GM12878 (cell line): ENCODE results near the gene INVS. TPM values are rescaled to one million over a fixed set of nuclear protein-coding genes. Genes with fewer than 3 reads are reported as not detected.

Experiments
- ATAC-seq: fragments of 200-7000 bp; cut with Tn5 transposase; 3 replicates; pipeline ENCODE4 v1.9.1; 2020; ENCODE audit warnings: mild to moderate bottlenecking, moderate library complexity
- BruUV-seq: library from RNA; stranded (reverse); fragments of 400-500 nt; replicated peaks from 2 replicates; lab custom pipeline; 2021; lab: Mats Ljungman, UMichigan
- CTCF ChIA-PET: fragments of 300-600 bp; sonication (Branson Sonifier 250); formaldehyde crosslinking; extraction: SDS; loops from one replicate; lab custom pipeline; 2021; ENCODE audit warnings: inconsistent platforms; lab: Yijun Ruan, JAX
- POLR2A ChIA-PET: fragments of 350-600 bp; formaldehyde crosslinking; extraction: SDS; loops from one replicate; lab custom pipeline; 2021; ENCODE audit warnings: inconsistent platforms; lab: Charles Lee
- RAD21 ChIA-PET: fragments of 300-600 bp; sonication (Branson Sonifier 250); formaldehyde crosslinking; loops from one replicate; lab custom pipeline; 2023; ENCODE audit warnings: antibody characterized with exemption; ENCODE audit not compliant: unreplicated experiment; lab: Charles Lee
- SMC1A ChIA-PET: fragments of 300-600 bp; sonication (Branson Sonifier 250); formaldehyde crosslinking; loops from one replicate; lab custom pipeline; 2023; ENCODE audit not compliant: unreplicated experiment, uncharacterized antibody; lab: Charles Lee
- DNase-seq: peaks from one replicate; pipeline ENCODE4 v3.0.0-alpha.2; 2011; ENCODE audit warnings: low read depth, low spot score
- FAIRE-seq: peaks from 3 replicates; lab custom pipeline; 2011; peaks lifted over from hg19 to GRCh38; lab: Jason Lieb, UNC
- H2AFZ ChIP-seq: 2 replicates; pipeline ENCODE4 v1.6.0; 2011; ENCODE audit warnings: low read depth, low read length, control low read depth; ENCODE audit not compliant: control insufficient read depth
- H3K27ac ChIP-seq: 2 replicates; pipeline ENCODE4 v1.5.1; 2011; ENCODE audit warnings: control low read depth; ENCODE audit not compliant: control insufficient read depth, insufficient read depth
- H3K27me3 ChIP-seq, 2 experiments: replicated peaks in 1 of 2; 2 replicates each; pipeline versions ENCODE4 v1.6.0 to v1.6.1; 2011; ENCODE audit warnings: low read length in 1 of 2; ENCODE audit not compliant: control insufficient read depth in 2 of 2, insufficient read depth in 2 of 2
- H3K36me3 ChIP-seq, 2 experiments: 2 replicates each; pipeline ENCODE4 v1.5.1; 2011; ENCODE audit warnings: low read length in 1 of 2; ENCODE audit not compliant: control insufficient read depth in 2 of 2, insufficient read depth in 2 of 2
- H3K4me1 ChIP-seq: 2 replicates; pipeline ENCODE4 v1.6.1; 2011; ENCODE audit warnings: mild to moderate bottlenecking, low read length, moderate library complexity, mixed read lengths; ENCODE audit not compliant: control insufficient read depth, insufficient read depth
- H3K4me2 ChIP-seq: 2 replicates; pipeline ENCODE4 v1.6.0; 2011; ENCODE audit warnings: control low read depth; ENCODE audit not compliant: control insufficient read depth, insufficient read depth
- H3K4me3 ChIP-seq: fragments of 200-600 bp; sonication (generic); 2 replicates; pipeline ENCODE4 v1.5.1; 2016
- H3K79me2 ChIP-seq: 2 replicates; pipeline ENCODE4 v1.6.0; 2011; ENCODE audit warnings: low read length; ENCODE audit not compliant: control insufficient read depth, insufficient read depth
- H3K9ac ChIP-seq: 2 replicates; pipeline ENCODE4 v1.8.0; 2011; ENCODE audit warnings: low read length, control low read depth, mixed read lengths; ENCODE audit not compliant: control insufficient read depth, insufficient read depth
- H3K9me3 ChIP-seq: replicated peaks from 3 replicates; pipeline ENCODE4 v1.5.1; 2011; ENCODE audit warnings: mild to moderate bottlenecking, low read length; ENCODE audit not compliant: control insufficient read depth, insufficient read depth
- H4K20me1 ChIP-seq: 2 replicates; pipeline ENCODE4 v1.6.0; 2011; ENCODE audit not compliant: control insufficient read depth, insufficient read depth
- BCL11A ChIP-seq: IDR thresholded peaks from 2 replicates; pipeline ENCODE4 v1.6.1; 2011; ENCODE audit warnings: low read depth, low read length
- FOXM1 ChIP-seq: IDR thresholded peaks from 2 replicates; pipeline ENCODE4 v1.6.1; 2012; ENCODE audit warnings: low read depth, mild to moderate bottlenecking, inconsistent platforms, low read length, moderate library complexity
- MYC ChIP-seq: IDR thresholded peaks from 2 replicates; pipeline ENCODE4 v1.6.1; 2011; ENCODE audit warnings: mild to moderate bottlenecking, low read length, moderate library complexity, inconsistent platforms; ENCODE audit not compliant: insufficient read depth, insufficient replicate concordance, insufficient read length, severe bottlenecking
- NFYB ChIP-seq: IDR thresholded peaks from 2 replicates; pipeline ENCODE4 v1.6.1; 2011; ENCODE audit warnings: low read depth, mild to moderate bottlenecking, low read length, improper control_type of control experiment, moderate library complexity; ENCODE audit not compliant: insufficient read depth
- RBBP5 ChIP-seq: fragments of 200-600 bp; sonication (generic); conservative IDR thresholded peaks from 2 replicates; pipeline ENCODE4 v1.6.1; 2016
- SMC3 ChIP-seq: IDR thresholded peaks from 2 replicates; pipeline ENCODE4 v1.6.1; 2011; ENCODE audit warnings: low read length, improper control_type of control experiment, borderline replicate concordance
- SP1 ChIP-seq: IDR thresholded peaks from one replicate; pipeline ENCODE4 v1.6.1; 2011; ENCODE audit warnings: low read depth, low read length
- TCF12 ChIP-seq: IDR thresholded peaks from 2 replicates; pipeline ENCODE4 v1.6.1; 2011; ENCODE audit warnings: low read depth, mild to moderate bottlenecking, low read length
- ZZZ3 ChIP-seq: IDR thresholded peaks from 2 replicates; pipeline ENCODE4 v1.6.1; 2011; ENCODE audit warnings: low read depth; ENCODE audit not compliant: control insufficient read depth, insufficient read length
- WGBS: methylation state at CpG from one replicate; pipeline ENCODE4 v1.1.6; 2016; ENCODE audit warnings: low lambda C conversion rate; ENCODE audit not compliant: insufficient replicate concordance, insufficient coverage; ENCODE audit errors: missing lambda C conversion rate; 5-methylcytosine and 5-hydroxymethylcytosine counted together
- in situ Hi-C: fragments of 300-500 bp; cut with MboI; formaldehyde crosslinking; loops from 9 replicates; pipeline ENCODE4 v1.14.3; 2018; ENCODE audit warnings: mixed read lengths
- intact Hi-C: fragments of 100-400 bp; cut with micrococcal nuclease; formaldehyde crosslinking; loops from one replicate; pipeline ENCODE4 v1.14.2; 2022; ENCODE audit not compliant: unreplicated experiment
- polyA plus RNA-seq, 11 experiments: library from polyadenylated mRNA; depleted of rRNA in 4 of 11; unstranded in 6 of 11; stranded (reverse) in 5 of 11; fragments of >200 nt; fragmentation: Nextera tagmentation in 4 of 11; fragmentation: Illumina TruSeq in 1 of 11; extraction: Ambion mirVana in 4 of 11; extraction: Trizol in 1 of 11; gene quantifications; 1 replicate in 1 of 11; 2 replicates in 10 of 11; pipeline versions ENCODE4 v1.2.1 to v1.2.3, GENCODE V29; 2011 to 2016; ENCODE audit warnings: inconsistent platforms in 2 of 11, missing spikeins in 2 of 11, low read depth in 1 of 11
- total RNA-seq, 4 experiments: library from RNA; depleted of rRNA in 3 of 4; stranded (reverse); fragments of >200 nt in 3 of 4; fragmentation: Illumina TruSeq in 1 of 4; extraction: Trizol in 1 of 4; gene quantifications; 2 replicates each; pipeline versions ENCODE4 v1.2.1 to v1.2.3, GENCODE V29; 2013 to 2021
- TF ChIP-seq, protein P1 (sequence below): IDR thresholded peaks from 2 replicates; pipeline ENCODE4 v1.6.1; 2012; ENCODE audit warnings: low read length, inconsistent platforms
- TF ChIP-seq, protein P2 (sequence below): IDR thresholded peaks from 2 replicates; pipeline ENCODE4 v1.6.1; 2012; ENCODE audit warnings: improper control_type of control experiment, low read depth, low read length; ENCODE audit not compliant: insufficient replicate concordance

Gene INVS
- total and polyA plus RNA-seq, 10 of the 15 experiments (the other 5 are each of a cell fraction or from before 2014, with no cell fraction given), result 0.93 to 20.8 (median 13.2) TPM

DNA sequence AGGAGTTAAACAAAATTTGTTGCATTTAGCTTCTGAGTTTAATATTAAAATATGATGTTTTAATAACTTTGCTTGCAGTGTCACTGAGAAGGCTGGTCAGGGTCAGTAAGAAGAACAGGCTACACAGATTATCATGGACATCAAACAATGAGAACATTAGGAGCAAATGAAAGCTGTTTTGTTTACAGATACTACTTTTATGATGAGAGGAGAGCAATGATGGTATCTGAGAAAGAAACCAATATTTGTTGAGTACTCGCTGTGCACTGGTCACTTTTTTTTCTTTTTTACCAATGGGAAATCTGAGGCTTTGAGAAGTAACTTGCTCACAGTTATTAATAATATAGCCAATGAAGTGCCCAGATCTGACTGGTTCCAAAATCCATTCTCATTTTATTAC is 109.6 kb downstream of the INVS start:
- H3K9ac ChIP-seq, result no peak overlapping the region

More for the DNA sequence above, 109.6 kb downstream of the INVS start:
- no peak for DNase-seq
- Histone ChIP-seq H2AFZ (no peak overlapping the region), H3K4me3 (no peak overlapping the region), H3K4me1 (no peaks in the 10 kb centered on the region), H3K27me3 (no peaks in the 10 kb centered on the region), H4K20me1 (no peaks in the 10 kb centered on the region), H3K4me2 (no peak overlapping the region), H3K79me2 (no peaks in the 10 kb centered on the region), H3K36me3 (no peaks in the 10 kb centered on the region), H3K27ac (no peak overlapping the region), H3K9me3 (no peaks in the 10 kb centered on the region)
- no peak for ATAC-seq
- CTCF ChIA-PET, result interaction anchor here (1.1 to 3.1 kb wide), 4 partner anchors 10 to 181 kb away, joined by 3 to 23 read pairs (median 12); no protein-coding TSS in a partner anchor
- WGBS, result 100% methylated on average over 1 of the region's 1 CpG
- intact Hi-C loops, result no loop called here
- SMC1A ChIA-PET, result interaction anchor here (0.9 to 3.0 kb wide), 6 partner anchors 9 to 977 kb away, joined by 4 to 19 read pairs (median 5); no protein-coding TSS in a partner anchor
- RAD21 ChIA-PET, result interaction anchor here (0.6 to 2.1 kb wide), 4 partner anchors 9 to 397 kb away, joined by 3 to 11 read pairs (median 4); no protein-coding TSS in a partner anchor
- POLR2A ChIA-PET, result interaction anchor here (0.5 kb wide), 1 partner anchor 981 kb away, joined by 3 read pairs; no protein-coding TSS in a partner anchor
- BruUV-seq, result no TSS peak
- TF ChIP-seq, protein P1, sequence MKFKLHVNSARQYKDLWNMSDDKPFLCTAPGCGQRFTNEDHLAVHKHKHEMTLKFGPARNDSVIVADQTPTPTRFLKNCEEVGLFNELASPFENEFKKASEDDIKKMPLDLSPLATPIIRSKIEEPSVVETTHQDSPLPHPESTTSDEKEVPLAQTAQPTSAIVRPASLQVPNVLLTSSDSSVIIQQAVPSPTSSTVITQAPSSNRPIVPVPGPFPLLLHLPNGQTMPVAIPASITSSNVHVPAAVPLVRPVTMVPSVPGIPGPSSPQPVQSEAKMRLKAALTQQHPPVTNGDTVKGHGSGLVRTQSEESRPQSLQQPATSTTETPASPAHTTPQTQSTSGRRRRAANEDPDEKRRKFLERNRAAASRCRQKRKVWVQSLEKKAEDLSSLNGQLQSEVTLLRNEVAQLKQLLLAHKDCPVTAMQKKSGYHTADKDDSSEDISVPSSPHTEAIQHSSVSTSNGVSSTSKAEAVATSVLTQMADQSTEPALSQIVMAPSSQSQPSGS, result no peak
- no peak for TF ChIP-seq SMC3
- TF ChIP-seq NFYB, result no peak
- no peak for TF ChIP-seq SP1
- TF ChIP-seq FOXM1, result no peak
- no peak for TF ChIP-seq TCF12
- no peak for TF ChIP-seq BCL11A
- TF ChIP-seq, protein P2, sequence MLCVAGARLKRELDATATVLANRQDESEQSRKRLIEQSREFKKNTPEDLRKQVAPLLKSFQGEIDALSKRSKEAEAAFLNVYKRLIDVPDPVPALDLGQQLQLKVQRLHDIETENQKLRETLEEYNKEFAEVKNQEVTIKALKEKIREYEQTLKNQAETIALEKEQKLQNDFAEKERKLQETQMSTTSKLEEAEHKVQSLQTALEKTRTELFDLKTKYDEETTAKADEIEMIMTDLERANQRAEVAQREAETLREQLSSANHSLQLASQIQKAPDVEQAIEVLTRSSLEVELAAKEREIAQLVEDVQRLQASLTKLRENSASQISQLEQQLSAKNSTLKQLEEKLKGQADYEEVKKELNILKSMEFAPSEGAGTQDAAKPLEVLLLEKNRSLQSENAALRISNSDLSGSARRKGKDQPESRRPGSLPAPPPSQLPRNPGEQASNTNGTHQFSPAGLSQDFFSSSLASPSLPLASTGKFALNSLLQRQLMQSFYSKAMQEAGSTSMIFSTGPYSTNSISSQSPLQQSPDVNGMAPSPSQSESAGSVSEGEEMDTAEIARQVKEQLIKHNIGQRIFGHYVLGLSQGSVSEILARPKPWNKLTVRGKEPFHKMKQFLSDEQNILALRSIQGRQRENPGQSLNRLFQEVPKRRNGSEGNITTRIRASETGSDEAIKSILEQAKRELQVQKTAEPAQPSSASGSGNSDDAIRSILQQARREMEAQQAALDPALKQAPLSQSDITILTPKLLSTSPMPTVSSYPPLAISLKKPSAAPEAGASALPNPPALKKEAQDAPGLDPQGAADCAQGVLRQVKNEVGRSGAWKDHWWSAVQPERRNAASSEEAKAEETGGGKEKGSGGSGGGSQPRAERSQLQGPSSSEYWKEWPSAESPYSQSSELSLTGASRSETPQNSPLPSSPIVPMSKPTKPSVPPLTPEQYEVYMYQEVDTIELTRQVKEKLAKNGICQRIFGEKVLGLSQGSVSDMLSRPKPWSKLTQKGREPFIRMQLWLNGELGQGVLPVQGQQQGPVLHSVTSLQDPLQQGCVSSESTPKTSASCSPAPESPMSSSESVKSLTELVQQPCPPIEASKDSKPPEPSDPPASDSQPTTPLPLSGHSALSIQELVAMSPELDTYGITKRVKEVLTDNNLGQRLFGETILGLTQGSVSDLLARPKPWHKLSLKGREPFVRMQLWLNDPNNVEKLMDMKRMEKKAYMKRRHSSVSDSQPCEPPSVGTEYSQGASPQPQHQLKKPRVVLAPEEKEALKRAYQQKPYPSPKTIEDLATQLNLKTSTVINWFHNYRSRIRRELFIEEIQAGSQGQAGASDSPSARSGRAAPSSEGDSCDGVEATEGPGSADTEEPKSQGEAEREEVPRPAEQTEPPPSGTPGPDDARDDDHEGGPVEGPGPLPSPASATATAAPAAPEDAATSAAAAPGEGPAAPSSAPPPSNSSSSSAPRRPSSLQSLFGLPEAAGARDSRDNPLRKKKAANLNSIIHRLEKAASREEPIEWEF, result no peak
- TF ChIP-seq ZZZ3, result no peak
- no peak for TF ChIP-seq MYC
- TF ChIP-seq RBBP5, result no peak
- no peak for FAIRE-seq
- in situ Hi-C loops, result loop anchor here (25.0 kb wide), 1 partner anchor 396 kb away; the partner anchor contains the start of gene NR4A3
